Measurements from ENCODE around the gene CELA3B. TPM values are rescaled to one million over a fixed set of nuclear protein-coding genes. Genes with fewer than 3 reads are reported as not detected.
"Not testable (repeated sequence)": the region's sequence is repeated elsewhere in the genome, so short reads cannot be mapped to it uniquely, and the experiment has no call there.

CELA3B gene
- total RNA-seq, 2 experiments from 2014 or later, result not detected

DNA sequence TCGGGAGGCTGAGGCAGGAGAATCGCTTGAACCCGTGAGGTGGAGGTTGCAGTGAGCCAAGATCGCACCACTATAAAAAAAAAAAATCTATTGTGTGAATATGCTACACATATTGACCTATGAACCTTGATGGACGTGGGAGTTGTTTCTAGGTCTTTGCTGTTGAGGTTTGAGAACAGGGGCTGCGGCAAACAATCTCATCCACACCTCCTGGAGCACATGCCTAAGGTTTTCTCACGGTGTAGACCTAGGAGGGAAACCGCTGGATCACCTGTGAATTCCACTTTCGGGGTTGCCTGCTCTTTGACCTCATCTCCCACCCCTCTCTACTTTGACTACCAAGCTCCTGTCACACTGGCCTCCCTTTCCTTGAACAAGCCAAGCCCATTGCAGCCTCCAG lies 1.5 kb upstream of the CELA3B start:
- H3K9me3 Mint-ChIP-seq; POLR2A ChIA-PET; H3K27me3 Mint-ChIP-seq; H3K36me3 Mint-ChIP-seq (ENCODE audit: low read depth); H3K27ac Mint-ChIP-seq; H3K4me3 Mint-ChIP-seq; H3K4me1 Mint-ChIP-seq; DNase-seq; CTCF ChIA-PET: not testable (repeated sequence)

DNA sequence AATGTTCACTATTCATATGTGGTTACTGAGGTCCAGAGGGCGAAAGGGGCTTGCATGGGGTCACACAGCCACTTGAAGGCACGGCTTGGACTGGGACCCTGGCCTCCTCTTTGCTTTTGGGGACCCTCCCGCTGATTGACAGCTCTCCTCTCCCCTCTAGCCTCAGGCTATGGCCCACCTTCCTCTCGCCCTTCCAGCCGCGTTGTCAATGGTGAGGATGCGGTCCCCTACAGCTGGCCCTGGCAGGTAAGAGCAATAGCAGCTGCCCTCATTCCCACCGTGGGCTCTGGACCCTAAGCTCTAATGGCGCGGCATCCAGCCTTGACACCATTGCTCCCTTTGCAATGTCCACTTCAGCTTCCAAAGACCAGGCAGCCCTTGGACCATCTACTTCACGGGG lies 1.4 kb downstream of the CELA3B start:
- H3K36me3 Mint-ChIP-seq (ENCODE audit: low read depth); H3K27ac Mint-ChIP-seq; POLR2A ChIA-PET; H3K4me3 Mint-ChIP-seq; DNase-seq; H3K27me3 Mint-ChIP-seq; CTCF ChIA-PET; H3K4me1 Mint-ChIP-seq; H3K9me3 Mint-ChIP-seq: not testable (repeated sequence)

DNA sequence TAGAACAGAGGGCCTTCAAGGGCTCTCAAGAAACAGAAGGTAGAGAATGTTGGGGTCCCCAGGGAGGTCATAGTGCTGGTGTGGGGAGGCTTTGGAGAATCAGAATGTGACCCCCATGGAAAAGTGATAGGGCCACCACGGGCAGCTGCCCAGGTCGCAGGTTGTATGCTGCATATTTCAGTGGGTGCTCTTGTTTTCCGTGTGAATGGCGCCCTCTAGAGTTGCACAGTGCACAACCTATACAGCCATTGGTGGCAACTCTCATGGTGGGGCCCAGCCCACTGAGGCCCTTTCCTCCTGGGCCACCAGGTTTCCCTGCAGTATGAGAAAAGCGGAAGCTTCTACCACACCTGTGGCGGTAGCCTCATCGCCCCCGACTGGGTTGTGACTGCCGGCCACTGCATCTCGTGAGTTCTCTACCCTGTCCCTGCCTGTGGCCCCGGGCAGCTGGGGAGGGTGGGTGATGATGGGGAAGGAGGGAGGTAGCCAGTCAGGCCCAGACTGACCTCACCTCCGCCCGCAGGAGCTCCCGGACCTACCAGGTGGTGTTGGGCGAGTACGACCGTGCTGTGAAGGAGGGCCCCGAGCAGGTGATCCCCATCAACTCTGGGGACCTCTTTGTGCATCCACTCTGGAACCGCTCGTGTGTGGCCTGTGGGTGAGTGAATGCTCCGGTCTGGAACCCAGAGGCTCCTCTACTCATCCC lies 3.8 kb downstream of the CELA3B start:
- H3K27me3 Mint-ChIP-seq; H3K9me3 Mint-ChIP-seq; H3K4me3 Mint-ChIP-seq; H3K36me3 Mint-ChIP-seq (ENCODE audit: low read depth); H3K27ac Mint-ChIP-seq; POLR2A ChIA-PET; H3K4me1 Mint-ChIP-seq: not testable (repeated sequence)
- CTCF ChIA-PET, result interaction anchor here (0.8 kb wide), 1 partner anchor 25 kb away, joined by 3 read pairs; no protein-coding TSS in a partner anchor
- DNase-seq, result peak; percentile 23

DNA sequence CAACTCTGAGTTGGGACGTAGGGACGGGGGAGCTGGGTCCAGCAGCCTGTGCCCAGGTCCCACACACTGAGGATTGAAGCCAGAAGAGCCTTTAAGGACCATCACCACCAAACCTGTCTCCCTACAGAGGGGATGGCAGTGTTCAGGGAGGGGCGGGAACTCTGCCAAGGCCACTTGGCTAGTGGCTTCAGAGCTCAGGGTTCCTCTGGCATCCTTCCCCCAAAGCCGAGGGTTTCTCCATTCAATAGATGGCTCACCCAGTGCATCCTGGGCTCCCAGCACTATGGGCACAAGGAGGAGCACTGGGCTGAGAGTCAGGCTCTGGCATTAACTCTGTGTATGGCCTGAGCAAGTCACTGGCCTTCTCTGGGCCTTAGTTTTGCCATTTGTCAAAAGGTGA lies 4.4 kb downstream of the CELA3B start:
- POLR2A ChIA-PET; H3K4me1 Mint-ChIP-seq; H3K27ac Mint-ChIP-seq; H3K27me3 Mint-ChIP-seq; H3K4me3 Mint-ChIP-seq; H3K9me3 Mint-ChIP-seq; DNase-seq; H3K36me3 Mint-ChIP-seq (ENCODE audit: low read depth): not testable (repeated sequence)
- CTCF ChIA-PET, result interaction anchor here (0.8 kb wide), 1 partner anchor 25 kb away, joined by 3 read pairs; no protein-coding TSS in a partner anchor

DNA sequence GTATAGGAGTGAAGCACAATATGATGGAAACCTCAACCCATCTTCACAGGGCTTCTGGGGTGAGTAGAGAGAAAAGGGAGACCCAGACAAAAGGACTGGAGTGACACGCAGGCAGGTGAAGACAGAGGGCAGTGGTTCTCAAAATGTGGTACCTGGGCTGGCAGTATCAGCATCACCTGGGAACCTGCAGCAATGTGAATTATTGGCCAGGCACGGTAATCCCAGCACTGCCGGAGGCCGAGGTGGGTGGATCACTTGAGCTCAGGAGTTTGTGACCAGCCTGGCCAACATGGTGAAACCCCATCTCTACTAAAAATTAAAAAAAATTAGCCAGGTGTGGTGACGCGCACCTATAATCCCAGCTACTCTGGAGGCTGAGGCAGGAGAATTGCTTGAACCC lies 5.3 kb downstream of the CELA3B start:
- DNase-seq; H3K4me3 Mint-ChIP-seq; CTCF ChIA-PET; POLR2A ChIA-PET; H3K36me3 Mint-ChIP-seq (ENCODE audit: low read depth); H3K27me3 Mint-ChIP-seq; H3K27ac Mint-ChIP-seq; H3K4me1 Mint-ChIP-seq; H3K9me3 Mint-ChIP-seq: not testable (repeated sequence)

DNA sequence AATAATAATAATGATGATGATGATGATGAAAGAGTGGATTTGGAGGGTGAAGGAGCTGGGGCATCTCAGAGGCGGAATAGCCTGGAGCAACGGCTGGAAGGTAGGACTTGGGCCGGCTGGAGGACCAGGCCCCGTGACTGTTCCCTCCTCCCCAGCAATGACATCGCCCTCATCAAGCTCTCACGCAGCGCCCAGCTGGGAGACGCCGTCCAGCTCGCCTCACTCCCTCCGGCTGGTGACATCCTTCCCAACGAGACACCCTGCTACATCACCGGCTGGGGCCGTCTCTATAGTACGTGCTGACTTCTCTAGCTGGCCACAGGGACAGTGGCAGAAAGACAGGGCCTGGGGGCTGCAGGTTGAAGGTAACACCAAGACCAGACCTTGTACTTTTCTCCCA lies 6.7 kb downstream of the CELA3B start:
- H3K27ac Mint-ChIP-seq; H3K4me1 Mint-ChIP-seq; DNase-seq; CTCF ChIA-PET; H3K4me3 Mint-ChIP-seq; H3K36me3 Mint-ChIP-seq (ENCODE audit: low read depth); POLR2A ChIA-PET; H3K9me3 Mint-ChIP-seq; H3K27me3 Mint-ChIP-seq: not testable (repeated sequence)

DNA sequence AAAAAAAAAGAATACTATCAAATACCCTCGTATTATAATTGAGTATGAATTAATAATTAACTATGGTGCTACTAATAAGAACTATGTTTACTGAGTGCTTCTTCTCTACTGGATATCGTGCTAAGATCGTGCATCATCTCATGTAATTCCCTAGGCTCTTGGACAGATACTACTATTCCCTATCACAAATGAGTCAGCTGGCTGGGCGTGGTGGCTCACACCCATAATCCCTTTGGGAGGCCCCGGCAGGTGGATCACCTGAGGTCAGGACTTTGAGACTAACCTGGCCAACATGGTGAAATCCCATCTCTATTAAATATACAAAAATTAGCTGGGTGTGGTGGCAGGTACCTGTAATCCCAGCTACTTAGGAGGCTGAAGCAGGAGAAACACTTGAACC lies 9.1 kb downstream of the CELA3B start:
- H3K9me3 Mint-ChIP-seq; H3K27ac Mint-ChIP-seq; POLR2A ChIA-PET; H3K27me3 Mint-ChIP-seq; DNase-seq; CTCF ChIA-PET; H3K36me3 Mint-ChIP-seq (ENCODE audit: low read depth); H3K4me3 Mint-ChIP-seq; H3K4me1 Mint-ChIP-seq: not testable (repeated sequence)

DNA sequence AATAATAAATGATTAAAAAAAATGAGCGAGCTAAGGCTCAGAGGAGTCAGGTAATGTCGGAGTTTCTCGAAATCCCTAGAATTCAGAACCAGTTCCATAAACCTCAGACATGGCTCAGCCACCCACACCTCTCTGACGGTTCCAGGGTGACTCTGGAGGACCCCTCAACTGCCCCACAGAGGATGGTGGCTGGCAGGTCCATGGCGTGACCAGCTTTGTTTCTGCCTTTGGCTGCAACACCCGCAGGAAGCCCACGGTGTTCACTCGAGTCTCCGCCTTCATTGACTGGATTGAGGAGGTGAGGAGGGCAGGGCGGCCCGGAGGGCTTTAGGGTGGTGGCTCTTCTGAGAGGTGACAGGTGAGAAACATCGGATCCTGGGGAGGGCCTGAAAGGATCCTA lies 9.6 kb downstream of the CELA3B start:
- H3K36me3 Mint-ChIP-seq (ENCODE audit: low read depth); H3K4me1 Mint-ChIP-seq; H3K27me3 Mint-ChIP-seq; H3K4me3 Mint-ChIP-seq; DNase-seq; H3K9me3 Mint-ChIP-seq; POLR2A ChIA-PET; H3K27ac Mint-ChIP-seq: not testable (repeated sequence)
- CTCF ChIA-PET, result interaction anchor here (0.7 kb wide), 1 partner anchor 78 kb away, joined by 3 read pairs; no protein-coding TSS in a partner anchor

DNA sequence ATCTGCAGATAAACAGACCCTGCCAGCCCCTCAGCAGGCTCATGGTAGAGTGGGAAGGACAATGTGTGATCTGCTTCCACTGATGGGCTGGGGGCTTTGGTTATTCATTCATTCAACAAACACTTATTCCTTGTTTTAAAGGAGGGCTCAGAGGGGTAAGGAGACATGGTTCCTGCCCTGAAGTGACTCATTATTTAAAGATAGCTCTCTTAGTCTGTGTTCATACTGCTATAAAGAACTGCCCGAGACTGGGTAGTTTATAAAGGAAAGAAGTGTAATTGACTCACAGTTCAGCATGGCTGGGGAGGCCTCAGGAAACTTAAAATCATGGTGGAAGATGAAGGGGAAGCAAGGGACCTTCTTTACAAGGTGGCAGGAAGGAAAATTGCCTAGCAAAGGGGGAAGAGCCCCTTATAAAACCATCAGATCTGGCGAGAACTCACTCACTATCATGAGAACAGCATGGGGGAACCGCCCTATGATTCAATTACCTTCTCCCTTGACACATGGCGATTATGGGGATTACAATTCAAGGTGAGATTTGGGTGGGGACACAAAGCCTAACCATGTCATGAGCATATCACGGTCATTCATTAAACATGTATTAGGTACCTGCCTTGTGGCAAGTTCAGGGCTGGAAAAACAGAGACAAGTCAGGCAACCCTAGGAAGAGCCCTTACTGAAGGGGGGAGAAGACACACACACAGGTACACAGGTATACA lies 13.0 kb downstream of the CELA3B start:
- CTCF ChIA-PET; H3K4me1 Mint-ChIP-seq; POLR2A ChIA-PET; H3K9me3 Mint-ChIP-seq; H3K27ac Mint-ChIP-seq; H3K27me3 Mint-ChIP-seq; DNase-seq; H3K4me3 Mint-ChIP-seq; H3K36me3 Mint-ChIP-seq (ENCODE audit: low read depth): not testable (repeated sequence)

DNA sequence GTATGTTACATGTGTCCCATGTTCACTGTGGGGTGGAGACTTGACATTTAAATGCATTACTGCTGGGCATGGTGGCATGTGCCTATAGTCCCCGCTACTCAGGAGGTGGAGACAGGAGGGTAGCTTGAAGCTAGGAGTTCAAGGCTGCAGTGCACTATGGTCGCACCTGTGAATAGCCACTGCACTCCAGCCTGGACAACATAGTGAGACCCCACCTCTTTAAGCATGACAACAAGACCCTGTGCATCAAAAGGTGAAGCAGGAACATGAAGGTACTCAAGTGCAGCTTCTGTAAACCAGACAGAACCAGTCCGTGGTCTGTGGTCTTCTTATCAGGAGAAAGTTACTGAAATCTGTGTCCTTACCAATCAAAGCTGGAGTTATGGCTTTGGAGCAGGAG lies 15.4 kb downstream of the CELA3B start:
- H3K4me1 Mint-ChIP-seq; DNase-seq; H3K36me3 Mint-ChIP-seq (ENCODE audit: low read depth); CTCF ChIA-PET; H3K4me3 Mint-ChIP-seq; POLR2A ChIA-PET; H3K9me3 Mint-ChIP-seq; H3K27ac Mint-ChIP-seq; H3K27me3 Mint-ChIP-seq: not testable (repeated sequence)

DNA sequence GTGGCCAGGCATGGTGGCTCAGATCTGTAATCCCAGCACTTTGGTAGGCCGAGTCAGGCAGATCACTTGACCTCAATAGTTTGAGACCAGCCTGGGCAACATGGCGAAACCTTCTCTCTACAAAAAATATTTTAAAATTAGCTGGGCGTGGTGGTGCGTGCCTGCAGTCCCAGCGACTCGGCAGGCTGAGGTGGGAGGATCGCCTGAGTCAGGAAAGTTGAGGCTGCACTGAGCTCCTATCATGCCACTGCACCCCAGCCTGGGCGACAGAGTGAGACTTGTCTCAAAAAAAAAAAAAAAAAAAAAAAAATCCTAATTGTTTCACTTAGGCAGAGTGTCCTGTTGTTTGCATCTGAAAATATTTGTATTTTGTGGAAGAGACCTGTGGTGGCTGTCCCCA lies 17.9 kb downstream of the CELA3B start:
- H3K4me3 Mint-ChIP-seq, H3K27me3 Mint-ChIP-seq, CTCF ChIA-PET: not testable (repeated sequence)

DNA sequence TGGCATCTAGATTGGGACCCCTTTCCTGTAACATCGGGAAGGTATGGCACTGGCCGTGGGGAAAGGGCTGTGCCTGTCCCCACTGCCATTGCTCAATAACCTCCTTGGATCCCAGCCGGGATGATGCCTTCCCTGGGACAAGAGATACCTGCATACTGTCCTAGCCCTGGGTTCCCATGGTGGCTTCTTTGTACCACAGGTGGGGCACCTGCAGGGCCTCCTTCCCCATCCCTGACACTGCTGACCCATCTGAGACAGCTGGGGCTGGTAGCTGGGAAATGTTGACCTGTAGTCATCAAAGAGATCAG lies 19.8 kb downstream of the CELA3B start:
- H3K4me1 Mint-ChIP-seq; DNase-seq; H3K27ac Mint-ChIP-seq; H3K36me3 Mint-ChIP-seq (ENCODE audit: low read depth); H3K9me3 Mint-ChIP-seq; POLR2A ChIA-PET; H3K27me3 Mint-ChIP-seq; CTCF ChIA-PET; H3K4me3 Mint-ChIP-seq: not testable (repeated sequence)

More for the DNA sequence above, 17.9 kb downstream of the CELA3B start:
- H3K9me3 Mint-ChIP-seq; H3K36me3 Mint-ChIP-seq (ENCODE audit: low read depth); POLR2A ChIA-PET; H3K4me1 Mint-ChIP-seq; DNase-seq; H3K27ac Mint-ChIP-seq: not testable (repeated sequence)

DNA sequence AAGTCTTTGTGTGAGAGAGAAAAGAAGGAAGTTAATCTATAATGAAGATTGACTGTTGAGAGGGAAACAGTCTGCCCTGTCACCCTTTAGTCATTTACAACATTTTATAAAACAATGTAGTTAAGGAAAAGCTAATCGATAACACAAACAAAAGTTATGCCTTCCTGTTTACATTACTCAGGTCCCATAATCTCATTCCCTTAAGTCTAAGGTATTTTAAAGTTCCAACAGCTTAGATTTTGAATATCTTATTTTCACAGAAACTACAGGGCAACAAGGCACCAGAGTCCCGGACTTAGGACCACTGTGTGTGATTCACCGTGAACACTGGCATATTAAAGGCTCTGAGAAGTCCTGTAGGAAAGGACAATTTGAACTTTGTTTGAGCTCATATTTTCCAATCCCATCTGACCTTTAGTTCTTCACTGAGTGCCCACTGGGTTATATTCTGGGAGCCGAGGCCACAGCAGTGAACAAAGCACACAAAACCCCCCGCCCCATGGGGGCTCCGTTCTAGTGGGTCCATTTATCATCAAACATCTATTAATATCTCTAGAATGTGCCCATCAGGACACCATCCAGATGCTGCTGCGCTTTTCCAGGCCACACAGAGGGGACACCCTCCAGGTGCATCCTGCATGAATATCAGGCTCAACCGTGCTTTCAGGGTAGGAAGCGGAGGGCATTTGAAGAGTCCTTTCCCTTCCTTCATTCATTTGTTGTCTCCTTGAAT lies 21.2 kb downstream of the CELA3B start:
- H3K27me3 Mint-ChIP-seq; CTCF ChIA-PET; POLR2A ChIA-PET; H3K36me3 Mint-ChIP-seq (ENCODE audit: low read depth); H3K27ac Mint-ChIP-seq; H3K4me1 Mint-ChIP-seq; H3K9me3 Mint-ChIP-seq; DNase-seq; H3K4me3 Mint-ChIP-seq: not testable (repeated sequence)
